HEK293 (cell line): ENCODE measurements around the gene TRAPPC12.

Experiments
- CTCF ChIA-PET: fragments of 350-600 bp; formaldehyde crosslinking; extraction: SDS; loops from one replicate; lab custom pipeline; 2021; ENCODE audit warnings: antibody characterized with exemption; lab: Yijun Ruan, JAX
- POLR2A ChIA-PET: fragments of 300-600 bp; formaldehyde crosslinking; extraction: SDS; loops from one replicate; lab custom pipeline; 2020; ENCODE audit warnings: antibody characterized with exemption, inconsistent platforms; lab: Yijun Ruan, JAX
- H3K27ac ChIP-seq: fragments of 200-500 bp; sonication (Bioruptor generic); 2 replicates; pipeline ENCODE4 v1.5.1; 2014; ENCODE audit warnings: low read depth, low read length, control low read depth, inconsistent platforms; ENCODE audit errors: extremely low read depth
- H3K36me3 ChIP-seq, 2 experiments: fragments of 200-500 bp in 1 of 2; sonication (Bioruptor generic) in 1 of 2; 1 replicate in 1 of 2; 2 replicates in 1 of 2; pipeline ENCODE4 v1.5.1; 2014 to 2017; ENCODE audit warnings: inconsistent platforms in 2 of 2, low read length in 2 of 2; ENCODE audit not compliant: control insufficient read depth in 2 of 2, insufficient read depth in 1 of 2
- H3K4me1 ChIP-seq: fragments of 200-500 bp; sonication (Bioruptor generic); 2 replicates; pipeline ENCODE4 v1.5.1; 2014; ENCODE audit warnings: mild to moderate bottlenecking, low read length, inconsistent platforms; ENCODE audit not compliant: control insufficient read depth, insufficient read depth
- H3K4me3 ChIP-seq: 2 replicates; pipeline ENCODE4 v1.5.1; 2011; ENCODE audit warnings: low read depth, mild to moderate bottlenecking, control low read depth, low read length, moderate library complexity
- H3K9me3 ChIP-seq: fragments of 200-500 bp; sonication (Bioruptor generic); 2 replicates; pipeline ENCODE4 v1.5.1; 2014; ENCODE audit warnings: low read depth, low read length, inconsistent platforms; ENCODE audit not compliant: control insufficient read depth, insufficient read depth
- HOXC10 ChIP-seq: sonication (generic); formaldehyde crosslinking; IDR thresholded peaks from 2 replicates; pipeline ENCODE4 v1.8.1; 2023; ENCODE audit warnings: mild to moderate bottlenecking, missing genetic modification reagents
- MZF1 ChIP-seq: fragments of 450-650 bp; formaldehyde crosslinking; IDR thresholded peaks from 2 replicates; pipeline ENCODE4 v1.5.1; 2017; ENCODE audit warnings: missing biosample characterization, missing genetic modification characterization, borderline replicate concordance
- OVOL3 ChIP-seq: fragments of 450-650 bp; formaldehyde crosslinking; IDR thresholded peaks from 2 replicates; pipeline ENCODE4 v1.5.1; 2016; ENCODE audit warnings: missing biosample characterization, missing genetic modification characterization
- ZBTB49 ChIP-seq: fragments of 450-650 bp; formaldehyde crosslinking; IDR thresholded peaks from 2 replicates; pipeline ENCODE4 v1.5.1; 2016; ENCODE audit warnings: missing biosample characterization, missing genetic modification characterization, low read depth
- ZNF248 ChIP-seq: fragments of 450-650 bp; formaldehyde crosslinking; IDR thresholded peaks from 2 replicates; pipeline ENCODE4 v1.5.1; 2017; ENCODE audit warnings: missing biosample characterization, missing genetic modification characterization
- ZNF324 ChIP-seq: fragments of 450-650 bp; formaldehyde crosslinking; IDR thresholded peaks from 2 replicates; pipeline ENCODE4 v1.5.1; 2016; ENCODE audit warnings: missing biosample characterization, missing genetic modification characterization
- ZNF488 ChIP-seq: fragments of 450-650 bp; formaldehyde crosslinking; IDR thresholded peaks from 2 replicates; pipeline ENCODE4 v1.5.1; 2016; ENCODE audit warnings: missing biosample characterization, missing genetic modification characterization
- ZNF544 ChIP-seq: fragments of 450-650 bp; formaldehyde crosslinking; IDR thresholded peaks from 2 replicates; pipeline ENCODE4 v1.5.0; 2017; ENCODE audit warnings: missing biosample characterization, missing genetic modification characterization
- ZNF561 ChIP-seq: fragments of 450-650 bp; IDR thresholded peaks from 2 replicates; pipeline ENCODE4 v1.5.1; 2018; ENCODE audit warnings: missing biosample characterization, missing genetic modification characterization, borderline replicate concordance
- ZNF610 ChIP-seq: fragments of 450-650 bp; formaldehyde crosslinking; IDR thresholded peaks from 2 replicates; pipeline ENCODE4 v1.5.1; 2016; ENCODE audit warnings: missing biosample characterization, missing genetic modification characterization, borderline replicate concordance
- ZNF658 ChIP-seq: fragments of 450-650 bp; formaldehyde crosslinking; IDR thresholded peaks from 2 replicates; pipeline ENCODE4; 2016; ENCODE audit warnings: missing biosample characterization, missing genetic modification characterization
- ZNF747 ChIP-seq: fragments of 450-650 bp; formaldehyde crosslinking; IDR thresholded peaks from 2 replicates; pipeline ENCODE4 v1.5.1; 2016; ENCODE audit warnings: missing biosample characterization, missing genetic modification characterization
- TF ChIP-seq, protein P1 (sequence below): fragments of 450-650 bp; formaldehyde crosslinking; IDR thresholded peaks from 2 replicates; pipeline ENCODE4 v1.5.1; 2016; ENCODE audit warnings: missing biosample characterization, missing genetic modification characterization
- TF ChIP-seq, protein P2 (sequence below): fragments of 450-650 bp; formaldehyde crosslinking; IDR thresholded peaks from 2 replicates; pipeline ENCODE4 v1.5.0; 2017; ENCODE audit warnings: missing biosample characterization, missing genetic modification characterization, borderline replicate concordance
- TF ChIP-seq, protein P3 (sequence below): fragments of 450-650 bp; formaldehyde crosslinking; IDR thresholded peaks from 2 replicates; pipeline ENCODE4 v1.5.1; 2016; ENCODE audit warnings: missing biosample characterization, missing genetic modification characterization

TRAPPC12 gene

DNA sequence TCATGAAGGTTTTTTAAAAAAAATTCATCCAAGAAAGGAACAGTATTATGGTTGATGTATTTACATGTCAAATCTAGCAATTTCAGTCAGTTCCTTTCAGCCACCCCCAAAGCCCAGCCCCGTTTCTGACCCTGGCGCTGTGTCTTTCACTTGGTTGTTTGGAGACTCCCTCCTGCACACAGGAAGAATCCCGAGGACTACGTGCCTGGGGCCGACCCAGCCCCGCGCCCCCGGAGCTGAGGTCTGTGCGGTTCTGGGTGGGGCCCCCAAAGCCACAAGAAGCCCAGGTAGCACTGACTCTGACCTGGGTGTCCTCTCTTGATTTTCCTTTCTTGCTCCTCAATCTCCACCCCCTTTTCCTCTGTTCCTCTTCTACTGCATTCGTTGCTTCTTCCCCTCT is 49.1 kb downstream of the TRAPPC12 start:
- POLR2A ChIA-PET: no interaction called here
- peaks cover 0 to 74% of the 10 kb centered on the region in 2 experiments; a peak in 2 of 3 replicates for H3K36me3 ChIP-seq
- no peaks in the 10 kb centered on the region for H3K9me3 ChIP-seq
- no peak for TF ChIP-seq MZF1
- TF ChIP-seq HOXC10 (CRISPR knock-in tag): no peak
- no peak for TF ChIP-seq ZNF561 (tag by site-specific recombination)
- TF ChIP-seq, protein P1, sequence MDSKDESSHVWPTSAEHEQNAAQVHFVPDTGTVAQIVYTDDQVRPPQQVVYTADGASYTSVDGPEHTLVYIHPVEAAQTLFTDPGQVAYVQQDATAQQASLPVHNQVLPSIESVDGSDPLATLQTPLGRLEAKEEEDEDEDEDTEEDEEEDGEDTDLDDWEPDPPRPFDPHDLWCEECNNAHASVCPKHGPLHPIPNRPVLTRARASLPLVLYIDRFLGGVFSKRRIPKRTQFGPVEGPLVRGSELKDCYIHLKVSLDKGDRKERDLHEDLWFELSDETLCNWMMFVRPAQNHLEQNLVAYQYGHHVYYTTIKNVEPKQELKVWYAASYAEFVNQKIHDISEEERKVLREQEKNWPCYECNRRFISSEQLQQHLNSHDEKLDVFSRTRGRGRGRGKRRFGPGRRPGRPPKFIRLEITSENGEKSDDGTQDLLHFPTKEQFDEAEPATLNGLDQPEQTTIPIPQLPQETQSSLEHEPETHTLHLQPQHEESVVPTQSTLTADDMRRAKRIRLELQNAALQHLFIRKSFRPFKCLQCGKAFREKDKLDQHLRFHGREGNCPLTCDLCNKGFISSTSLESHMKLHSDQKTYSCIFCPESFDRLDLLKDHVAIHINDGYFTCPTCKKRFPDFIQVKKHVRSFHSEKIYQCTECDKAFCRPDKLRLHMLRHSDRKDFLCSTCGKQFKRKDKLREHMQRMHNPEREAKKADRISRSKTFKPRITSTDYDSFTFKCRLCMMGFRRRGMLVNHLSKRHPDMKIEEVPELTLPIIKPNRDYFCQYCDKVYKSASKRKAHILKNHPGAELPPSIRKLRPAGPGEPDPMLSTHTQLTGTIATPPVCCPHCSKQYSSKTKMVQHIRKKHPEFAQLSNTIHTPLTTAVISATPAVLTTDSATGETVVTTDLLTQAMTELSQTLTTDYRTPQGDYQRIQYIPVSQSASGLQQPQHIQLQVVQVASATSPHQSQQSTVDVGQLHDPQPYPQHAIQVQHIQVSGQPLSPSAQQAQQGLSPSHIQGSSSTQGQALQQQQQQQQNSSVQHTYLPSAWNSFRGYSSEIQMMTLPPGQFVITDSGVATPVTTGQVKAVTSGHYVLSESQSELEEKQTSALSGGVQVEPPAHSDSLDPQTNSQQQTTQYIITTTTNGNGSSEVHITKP: no peak
- no peak for TF ChIP-seq ZBTB49 (tag by site-specific recombination)
- TF ChIP-seq, protein P2, sequence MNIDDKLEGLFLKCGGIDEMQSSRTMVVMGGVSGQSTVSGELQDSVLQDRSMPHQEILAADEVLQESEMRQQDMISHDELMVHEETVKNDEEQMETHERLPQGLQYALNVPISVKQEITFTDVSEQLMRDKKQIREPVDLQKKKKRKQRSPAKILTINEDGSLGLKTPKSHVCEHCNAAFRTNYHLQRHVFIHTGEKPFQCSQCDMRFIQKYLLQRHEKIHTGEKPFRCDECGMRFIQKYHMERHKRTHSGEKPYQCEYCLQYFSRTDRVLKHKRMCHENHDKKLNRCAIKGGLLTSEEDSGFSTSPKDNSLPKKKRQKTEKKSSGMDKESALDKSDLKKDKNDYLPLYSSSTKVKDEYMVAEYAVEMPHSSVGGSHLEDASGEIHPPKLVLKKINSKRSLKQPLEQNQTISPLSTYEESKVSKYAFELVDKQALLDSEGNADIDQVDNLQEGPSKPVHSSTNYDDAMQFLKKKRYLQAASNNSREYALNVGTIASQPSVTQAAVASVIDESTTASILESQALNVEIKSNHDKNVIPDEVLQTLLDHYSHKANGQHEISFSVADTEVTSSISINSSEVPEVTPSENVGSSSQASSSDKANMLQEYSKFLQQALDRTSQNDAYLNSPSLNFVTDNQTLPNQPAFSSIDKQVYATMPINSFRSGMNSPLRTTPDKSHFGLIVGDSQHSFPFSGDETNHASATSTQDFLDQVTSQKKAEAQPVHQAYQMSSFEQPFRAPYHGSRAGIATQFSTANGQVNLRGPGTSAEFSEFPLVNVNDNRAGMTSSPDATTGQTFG (tag by site-specific recombination): no peak
- no peak for TF ChIP-seq ZNF324 (tag by site-specific recombination)
- TF ChIP-seq ZNF248 (tag by site-specific recombination): no peak
- no peak for TF ChIP-seq ZNF610
- H3K4me3 ChIP-seq: no peak overlapping the region
- CTCF ChIA-PET: interaction anchor here (0.7 to 0.9 kb wide), 2 partner anchors 33 to 664 kb away, joined by 3 to 6 read pairs; no protein-coding TSS in a partner anchor
- no peak overlapping the region for H3K27ac ChIP-seq
- no peaks in the 10 kb centered on the region for H3K4me1 ChIP-seq

- Histone ChIP-seq H3K4me3 (no peak overlapping the region), H3K27ac (no peak overlapping the region), H3K9me3 (no peaks in the 10 kb centered on the region), H3K36me3 (peaks cover 0 to 73% of the 10 kb centered on the region in 2 experiments; a peak in 2 of 3 replicates), H3K4me1 (no peaks in the 10 kb centered on the region)
- TF ChIP-seq, protein P3, sequence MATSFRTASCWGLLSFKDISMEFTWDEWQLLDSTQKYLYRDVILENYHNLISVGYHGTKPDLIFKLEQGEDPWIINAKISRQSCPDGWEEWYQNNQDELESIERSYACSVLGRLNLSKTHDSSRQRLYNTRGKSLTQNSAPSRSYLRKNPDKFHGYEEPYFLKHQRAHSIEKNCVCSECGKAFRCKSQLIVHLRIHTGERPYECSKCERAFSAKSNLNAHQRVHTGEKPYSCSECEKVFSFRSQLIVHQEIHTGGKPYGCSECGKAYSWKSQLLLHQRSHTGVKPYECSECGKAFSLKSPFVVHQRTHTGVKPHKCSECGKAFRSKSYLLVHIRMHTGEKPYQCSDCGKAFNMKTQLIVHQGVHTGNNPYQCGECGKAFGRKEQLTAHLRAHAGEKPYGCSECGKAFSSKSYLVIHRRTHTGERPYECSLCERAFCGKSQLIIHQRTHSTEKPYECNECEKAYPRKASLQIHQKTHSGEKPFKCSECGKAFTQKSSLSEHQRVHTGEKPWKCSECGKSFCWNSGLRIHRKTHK (tag by site-specific recombination): no peak
- no peak for TF ChIP-seq ZNF488 (tag by site-specific recombination)
- no peak for TF ChIP-seq ZNF658
- no peak for TF ChIP-seq OVOL3 (tag by site-specific recombination)
- TF ChIP-seq ZNF544: no peak
- TF ChIP-seq ZNF747 (tag by site-specific recombination): no peak
- ChIA-PET CTCF (interaction anchor here (0.6 to 0.9 kb wide), 4 partner anchors 33 to 665 kb away, joined by 3 to 6 read pairs (median 3); no protein-coding TSS in a partner anchor), POLR2A (no interaction called here)
Measured at GRCh38 chr2:3429066-3429610, 49.6 kb downstream of the TRAPPC12 start.
